K562 (cell line): ENCODE measurements around the gene NOD2. TPM values are rescaled to one million over a fixed set of nuclear protein-coding genes. Genes with fewer than 3 reads are reported as not detected.

Experiments
- ATAC-seq: fragments of 200-7000 bp; cut with Tn5 transposase; 3 replicates; pipeline ENCODE4 v1.9.1; 2020; ENCODE audit warnings: moderate library complexity
- BruUV-seq: library from RNA; stranded (reverse); fragments of 400-500 nt; replicated peaks from 2 replicates; lab custom pipeline; 2021; lab: Mats Ljungman, UMichigan
- CTCF ChIA-PET: fragments of 300-600 bp; formaldehyde crosslinking; extraction: SDS; loops from one replicate; lab custom pipeline; 2021; ENCODE audit warnings: low intra/inter-chr PET ratio; lab: Yijun Ruan, JAX
- POLR2A ChIA-PET: fragments of 300-600, 350-650 bp; sonication (Branson Sonifier 250); formaldehyde crosslinking; extraction: SDS; loops from one replicate; lab custom pipeline; 2021; ENCODE audit warnings: antibody characterized with exemption, inconsistent platforms; lab: Yijun Ruan, JAX
- DNase-seq, 4 experiments: peaks; one replicate each; pipeline versions ENCODE4 v3.0.0 to v3.0.0-alpha.2; 2011 to 2018; ENCODE audit warnings: low spot score in 3 of 4, mixed read lengths in 3 of 4; ENCODE audit errors: extremely low read depth in 1 of 4
- FAIRE-seq: peaks from 2 replicates; lab custom pipeline; 2011; peaks lifted over from hg19 to GRCh38; lab: Jason Lieb, UNC
- H2AFZ ChIP-seq: 2 replicates; pipeline ENCODE4 v1.6.0; 2011; ENCODE audit warnings: low read depth, low read length, control low read depth, inconsistent platforms
- H3K27ac ChIP-seq: fragments of 200-600 bp; 3 replicates; pipeline ENCODE4 v1.8.0; 2011; ENCODE audit warnings: low read depth, mild to moderate bottlenecking, control low read depth, inconsistent platforms, low read length, moderate library complexity, mixed read lengths; ENCODE audit errors: extremely low read depth
- H3K27me3 ChIP-seq, 2 experiments: fragments of 300-600 bp in 1 of 2; 2 replicates in 1 of 2; 3 replicates in 1 of 2; pipeline versions ENCODE4 v1.6.0 to v1.8.0; 2011; ENCODE audit warnings: inconsistent platforms in 2 of 2, low read length in 2 of 2, mild to moderate bottlenecking in 1 of 2, mixed read lengths in 1 of 2, moderate library complexity in 1 of 2; ENCODE audit not compliant: control insufficient read depth in 2 of 2, insufficient read depth in 2 of 2
- H3K36me3 ChIP-seq: fragments of 300-600 bp; 3 replicates; pipeline ENCODE4 v1.8.0; 2011; ENCODE audit warnings: mild to moderate bottlenecking, low read length, inconsistent platforms; ENCODE audit not compliant: control insufficient read depth, insufficient read depth
- H3K4me1 ChIP-seq, 2 experiments: fragments of 200-600 bp in 1 of 2; replicated peaks in 1 of 2; 2 replicates in 1 of 2; 3 replicates in 1 of 2; pipeline versions ENCODE4 v1.5.1 to v1.8.0; 2011; ENCODE audit warnings: inconsistent platforms in 2 of 2, low read length in 2 of 2, mild to moderate bottlenecking in 1 of 2, mixed read lengths in 1 of 2, moderate library complexity in 1 of 2; ENCODE audit not compliant: control insufficient read depth in 2 of 2, insufficient read depth in 2 of 2
- H3K4me2 ChIP-seq: 2 replicates; pipeline ENCODE4 v1.6.1; 2011; ENCODE audit warnings: low read length, control low read depth, inconsistent platforms, mixed read lengths; ENCODE audit not compliant: insufficient read depth
- H3K4me3 ChIP-seq: fragments of 200-600 bp; sonication (generic), shearing (Covaris generic); 2 replicates; pipeline ENCODE4 v1.5.1; 2016; ENCODE audit warnings: control low read depth, inconsistent platforms
- H3K79me2 ChIP-seq: fragments of 200-600 bp; 3 replicates; pipeline ENCODE4 v1.8.0; 2011; ENCODE audit warnings: low read length, inconsistent platforms; ENCODE audit not compliant: control insufficient read depth, insufficient read depth
- H3K9ac ChIP-seq, 2 experiments: 2 replicates each; pipeline versions ENCODE4 v1.6.0 to v1.6.1; 2011; ENCODE audit warnings: low read depth in 2 of 2, low read length in 2 of 2, control low read depth in 1 of 2, inconsistent platforms in 1 of 2, mild to moderate bottlenecking in 1 of 2, mixed read lengths in 1 of 2; ENCODE audit not compliant: insufficient read depth in 1 of 2
- H3K9me1 ChIP-seq: one replicate; pipeline ENCODE4 v1.6.0; 2011; ENCODE audit warnings: inconsistent platforms, mild to moderate bottlenecking, low read length, moderate library complexity; ENCODE audit not compliant: control insufficient read depth, insufficient read depth
- H3K9me3 ChIP-seq: replicated peaks from 2 replicates; pipeline ENCODE4 v1.5.1; 2011; ENCODE audit warnings: low read depth, low read length, inconsistent platforms; ENCODE audit not compliant: control insufficient read depth, insufficient read depth
- H4K20me1 ChIP-seq: replicated peaks from 2 replicates; pipeline ENCODE4 v1.6.1; 2011; ENCODE audit warnings: low read length, inconsistent platforms, mixed read lengths; ENCODE audit not compliant: control insufficient read depth, insufficient read depth
- BCL6 ChIP-seq: fragments of 250-450 bp; sonication (Bioruptor Pico); IDR thresholded peaks from 2 replicates; pipeline ENCODE4 v1.4.0; 2020
- BHLHE40 ChIP-seq: IDR thresholded peaks from 2 replicates; pipeline ENCODE4 v1.6.1; 2011; ENCODE audit warnings: low read length, improper control_type of control experiment
- SAP30 ChIP-seq: fragments of 200-600 bp; sonication (generic); IDR thresholded peaks from 2 replicates; pipeline ENCODE4 v1.6.1; 2012; ENCODE audit warnings: borderline replicate concordance, low read depth, mild to moderate bottlenecking, moderate library complexity, low read length, control low read depth, inconsistent platforms; ENCODE audit not compliant: insufficient read depth, poor library complexity, severe bottlenecking
- SMARCA5 ChIP-seq: fragments of 450-650 bp; IDR thresholded peaks from 2 replicates; pipeline ENCODE4 v1.6.1; 2016
- ZBTB5 ChIP-seq: fragments of 450-650 bp; IDR thresholded peaks from 2 replicates; pipeline ENCODE4 v1.6.1; 2017; ENCODE audit warnings: antibody characterized with exemption
- WGBS: fragments of 100-300 bp; shearing (Covaris generic); methylation state at CpG from one replicate; pipeline ENCODE4 v1.1.6; 2016; ENCODE audit warnings: low coverage, mixed read lengths; ENCODE audit not compliant: insufficient coverage; ENCODE audit errors: missing lambda C conversion rate; 5-methylcytosine and 5-hydroxymethylcytosine counted together
- in situ Hi-C: fragments of 300-500 bp; cut with MboI; formaldehyde crosslinking; loops from 4 replicates; pipeline ENCODE4 v1.15.0; 2018; ENCODE audit warnings: inconsistent platforms, mixed read lengths
- intact Hi-C: fragments of 100-400 bp; cut with micrococcal nuclease; formaldehyde crosslinking; loops from 2 replicates; pipeline ENCODE4 v1.14.2; 2022
- polyA plus RNA-seq, 8 experiments: library from polyadenylated mRNA; depleted of rRNA in 4 of 8; stranded (reverse) in 5 of 8; unstranded in 3 of 8; fragments of >200 nt; fragmentation: Nextera tagmentation in 2 of 8; fragmentation: Illumina TruSeq in 1 of 8; extraction: Ambion mirVana in 2 of 8; extraction: Trizol in 1 of 8; gene quantifications; 2 replicates each; pipeline versions ENCODE4 v1.2.1 to v1.2.3, GENCODE V29; 2011 to 2014; ENCODE audit warnings: inconsistent platforms in 1 of 8, missing spikeins in 1 of 8
- total RNA-seq, 7 experiments: library from RNA; depleted of rRNA in 6 of 7; stranded (reverse); fragments of >200 nt in 6 of 7; fragmentation: Illumina TruSeq in 2 of 7; extraction: Trizol in 2 of 7; gene quantifications; 2 replicates each; pipeline versions ENCODE4 v1.2.1 to v1.2.3, GENCODE V29; 2011 to 2021; ENCODE audit warnings: low replicate concordance in 1 of 7

NOD2 gene
- total and polyA plus RNA-seq, 9 of the 15 experiments (the other 6 are each of a cell fraction or from before 2014, with no cell fraction given), result 0.04 TPM; not detected in 8

DNA sequence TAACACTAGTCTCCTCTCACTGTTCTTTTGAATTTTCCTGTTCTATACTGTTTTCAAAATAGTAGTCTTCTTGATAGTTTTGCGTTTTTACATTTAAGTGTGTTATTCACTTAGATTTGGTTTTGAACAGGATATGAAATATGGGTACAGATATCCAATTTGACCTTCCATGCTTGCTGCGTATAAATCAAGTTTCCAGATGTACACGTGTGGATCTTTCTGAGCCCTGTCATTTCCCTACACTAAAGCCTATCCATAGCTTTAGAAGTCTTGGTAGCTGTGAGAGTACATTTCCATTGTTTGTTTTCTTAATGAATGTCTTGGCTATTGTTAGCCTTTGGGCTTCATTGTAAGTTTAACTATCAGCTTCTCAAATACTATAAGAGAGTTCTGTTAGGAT lies 68.8 kb downstream of the NOD2 start:
- Histone ChIP-seq H3K4me2 (no peak overlapping the region), H3K79me2 (no peaks in the 10 kb centered on the region), H3K27ac (no peak overlapping the region), H2AFZ (no peak overlapping the region), H4K20me1 (no peaks in the 10 kb centered on the region), H3K4me1 (peaks cover 0 to 4% of the 10 kb centered on the region in 2 experiments; a peak in 1 of 5 replicates), H3K4me3 (no peak overlapping the region), H3K9me1 (no peaks in the 10 kb centered on the region), H3K36me3 (no peaks in the 10 kb centered on the region), H3K9me3 (no peaks in the 10 kb centered on the region), H3K9ac (no peak overlapping the region), H3K27me3 (no peaks in the 10 kb centered on the region)
- WGBS, result 41% methylated on average over 3 of the region's 3 CpGs
- intact Hi-C loops (no loop called here), in situ Hi-C loops (no loop called here)
- no TSS peak for BruUV-seq
- no peak for ATAC-seq
- no peak for FAIRE-seq
- ChIA-PET POLR2A (no interaction called here), CTCF (no interaction called here)
- no peak for DNase-seq
- no peak for TF ChIP-seq SAP30
- no peak for TF ChIP-seq ZBTB5
- TF ChIP-seq BCL6, result no peak
- TF ChIP-seq BHLHE40, result no peak
- no peak for TF ChIP-seq SMARCA5
